HepG2 (cell line): ENCODE results near the gene SYNE1. TPM values are rescaled to one million over a fixed set of nuclear protein-coding genes. Genes with fewer than 3 reads are reported as not detected.

ENCODE experiments used
- ATRX ChIP-seq: sonication (generic); formaldehyde crosslinking; IDR thresholded peaks from 2 replicates; pipeline ENCODE4 v1.4.0; 2020; ENCODE audit warnings: missing genetic modification reagents, borderline replicate concordance
- MED13 ChIP-seq: sonication (generic); formaldehyde crosslinking; IDR thresholded peaks from 2 replicates; pipeline ENCODE4 v1.5.0; 2020; ENCODE audit warnings: missing genetic modification reagents
- POLR2A ChIP-seq, 2 experiments: IDR thresholded peaks; 2 replicates each; pipeline ENCODE4 v1.6.1; 2011; ENCODE audit warnings: low read depth in 2 of 2, low read length in 2 of 2, mild to moderate bottlenecking in 1 of 2, moderate library complexity in 1 of 2; ENCODE audit not compliant: insufficient read depth in 1 of 2
- REPIN1 ChIP-seq: sonication (generic); formaldehyde crosslinking; IDR thresholded peaks from 2 replicates; pipeline ENCODE4 v1.8.0; 2022; ENCODE audit warnings: missing genetic modification reagents, low read depth, mild to moderate bottlenecking, borderline replicate concordance
- TCF12 ChIP-seq, 2 experiments: fragments of 450-650 bp in 1 of 2; sonication (generic) in 1 of 2; formaldehyde crosslinking in 1 of 2; IDR thresholded peaks; 2 replicates each; pipeline versions ENCODE4 v1.6.1 to v1.8.0; 2017 to 2022; ENCODE audit warnings: antibody characterized with exemption in 1 of 2, mild to moderate bottlenecking in 1 of 2, missing genetic modification reagents in 1 of 2, moderate library complexity in 1 of 2
- ZNF10 ChIP-seq: sonication (generic); formaldehyde crosslinking; IDR thresholded peaks from 2 replicates; pipeline ENCODE4 v1.4.0; 2020; ENCODE audit warnings: mild to moderate bottlenecking, low read depth, missing genetic modification reagents, borderline replicate concordance
- ZNF230 ChIP-seq: sonication (generic); formaldehyde crosslinking; IDR thresholded peaks from 2 replicates; pipeline ENCODE4 v1.4.0; 2020; ENCODE audit warnings: mild to moderate bottlenecking, missing genetic modification reagents
- ZNF441 ChIP-seq: sonication (generic); formaldehyde crosslinking; IDR thresholded peaks from 2 replicates; pipeline ENCODE4 v1.7.0; 2021; ENCODE audit warnings: missing genetic modification reagents, borderline replicate concordance
- ZNF549 ChIP-seq: sonication (generic); formaldehyde crosslinking; IDR thresholded peaks from 2 replicates; pipeline ENCODE4 v1.5.0; 2020; ENCODE audit warnings: missing genetic modification reagents
- ZNF747 ChIP-seq: sonication (generic); formaldehyde crosslinking; IDR thresholded peaks from 2 replicates; pipeline ENCODE4 v1.8.1; 2023; ENCODE audit warnings: missing genetic modification reagents, mild to moderate bottlenecking, borderline replicate concordance
- ZNF766 ChIP-seq: sonication (generic); formaldehyde crosslinking; IDR thresholded peaks from 2 replicates; pipeline ENCODE4 v1.5.0; 2020; ENCODE audit warnings: missing genetic modification reagents, borderline replicate concordance
- ZNF777 ChIP-seq: sonication (generic); formaldehyde crosslinking; IDR thresholded peaks from 2 replicates; pipeline ENCODE4 v1.4.0; 2020; ENCODE audit warnings: missing genetic modification reagents
- polyA plus RNA-seq, 8 experiments: library from polyadenylated mRNA; depleted of rRNA in 3 of 8; stranded (reverse) in 7 of 8; unstranded in 1 of 8; fragments of >200 nt; fragmentation: Illumina TruSeq in 4 of 8; extraction: Trizol in 4 of 8; gene quantifications; 2 replicates each; pipeline versions ENCODE4 v1.2.1 to v1.2.3, GENCODE V29; 2011 to 2016; ENCODE audit warnings: low read depth in 4 of 8, missing spikeins in 1 of 8, mixed read lengths in 1 of 8; ENCODE audit not compliant: insufficient read depth in 1 of 8
- total RNA-seq, 5 experiments: library from RNA; depleted of rRNA; stranded (reverse); fragments of >200 nt; fragmentation: Illumina TruSeq; extraction: Trizol; gene quantifications; 2 replicates each; pipeline ENCODE4 v1.2.3, GENCODE V29; 2016; ENCODE audit warnings: low read depth in 1 of 5
- TF ChIP-seq, protein P1 (sequence below): sonication (generic); formaldehyde crosslinking; IDR thresholded peaks from 2 replicates; pipeline ENCODE4 v1.8.0; 2022; ENCODE audit warnings: mild to moderate bottlenecking, missing genetic modification reagents; ENCODE audit not compliant: insufficient replicate concordance
- TF ChIP-seq, protein P2 (sequence below): sonication (generic); formaldehyde crosslinking; conservative IDR thresholded peaks from 2 replicates; pipeline ENCODE4 v1.4.0; 2020; ENCODE audit warnings: missing genetic modification reagents
- TF ChIP-seq, protein P3 (sequence below): fragments of 450-650 bp; IDR thresholded peaks from 2 replicates; pipeline ENCODE4 v1.6.1; 2017

Gene SYNE1
- total and polyA plus RNA-seq, 2 of the 13 experiments (the other 11 are each of a cell fraction or from before 2014, with no cell fraction given): 5.5 to 15.9 TPM

DNA sequence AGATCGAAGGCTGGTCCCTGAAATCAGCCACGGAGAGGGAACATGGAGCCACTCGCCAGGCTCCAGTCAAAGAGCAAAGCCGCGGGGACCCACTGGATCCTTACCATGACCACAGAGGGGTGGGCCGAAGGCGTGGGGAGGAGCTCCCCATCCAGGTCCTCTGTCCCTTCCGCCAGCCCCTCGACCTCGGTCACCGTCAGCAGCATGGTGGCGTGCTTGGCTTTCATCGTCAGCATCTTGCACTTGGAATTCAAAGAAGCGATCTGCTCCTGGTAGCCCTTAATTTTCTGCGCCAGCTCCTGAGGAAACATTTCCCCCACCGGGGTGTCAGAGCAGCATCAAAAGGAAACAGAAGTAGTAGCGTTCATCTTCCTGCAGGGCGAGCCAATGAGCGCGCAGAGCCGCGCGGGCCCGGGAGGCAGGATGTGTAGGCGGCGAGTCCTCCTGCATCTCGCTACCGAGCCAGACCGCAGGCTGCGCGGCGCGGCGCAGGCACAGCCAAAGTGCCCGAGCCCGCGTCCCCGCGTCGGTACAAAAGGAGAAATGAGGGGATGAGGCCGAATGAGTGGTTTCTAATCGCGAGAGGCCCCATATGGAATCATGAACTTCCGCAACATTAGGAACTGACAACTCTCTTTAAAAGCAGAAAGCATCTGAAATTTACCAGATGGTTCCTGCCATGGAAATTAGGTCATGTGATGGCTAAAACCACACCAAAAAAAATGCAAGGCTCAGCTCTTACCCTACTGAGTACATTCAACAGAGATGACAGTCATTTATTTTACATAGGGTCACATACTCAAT is 335.2 kb downstream of the SYNE1 start (continued):
- TF ChIP-seq, protein P1, sequence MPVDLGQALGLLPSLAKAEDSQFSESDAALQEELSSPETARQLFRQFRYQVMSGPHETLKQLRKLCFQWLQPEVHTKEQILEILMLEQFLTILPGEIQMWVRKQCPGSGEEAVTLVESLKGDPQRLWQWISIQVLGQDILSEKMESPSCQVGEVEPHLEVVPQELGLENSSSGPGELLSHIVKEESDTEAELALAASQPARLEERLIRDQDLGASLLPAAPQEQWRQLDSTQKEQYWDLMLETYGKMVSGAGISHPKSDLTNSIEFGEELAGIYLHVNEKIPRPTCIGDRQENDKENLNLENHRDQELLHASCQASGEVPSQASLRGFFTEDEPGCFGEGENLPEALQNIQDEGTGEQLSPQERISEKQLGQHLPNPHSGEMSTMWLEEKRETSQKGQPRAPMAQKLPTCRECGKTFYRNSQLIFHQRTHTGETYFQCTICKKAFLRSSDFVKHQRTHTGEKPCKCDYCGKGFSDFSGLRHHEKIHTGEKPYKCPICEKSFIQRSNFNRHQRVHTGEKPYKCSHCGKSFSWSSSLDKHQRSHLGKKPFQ: no peak
- no peak for TF ChIP-seq ZNF441 (CRISPR knock-in tag)
- TF ChIP-seq, protein P2, sequence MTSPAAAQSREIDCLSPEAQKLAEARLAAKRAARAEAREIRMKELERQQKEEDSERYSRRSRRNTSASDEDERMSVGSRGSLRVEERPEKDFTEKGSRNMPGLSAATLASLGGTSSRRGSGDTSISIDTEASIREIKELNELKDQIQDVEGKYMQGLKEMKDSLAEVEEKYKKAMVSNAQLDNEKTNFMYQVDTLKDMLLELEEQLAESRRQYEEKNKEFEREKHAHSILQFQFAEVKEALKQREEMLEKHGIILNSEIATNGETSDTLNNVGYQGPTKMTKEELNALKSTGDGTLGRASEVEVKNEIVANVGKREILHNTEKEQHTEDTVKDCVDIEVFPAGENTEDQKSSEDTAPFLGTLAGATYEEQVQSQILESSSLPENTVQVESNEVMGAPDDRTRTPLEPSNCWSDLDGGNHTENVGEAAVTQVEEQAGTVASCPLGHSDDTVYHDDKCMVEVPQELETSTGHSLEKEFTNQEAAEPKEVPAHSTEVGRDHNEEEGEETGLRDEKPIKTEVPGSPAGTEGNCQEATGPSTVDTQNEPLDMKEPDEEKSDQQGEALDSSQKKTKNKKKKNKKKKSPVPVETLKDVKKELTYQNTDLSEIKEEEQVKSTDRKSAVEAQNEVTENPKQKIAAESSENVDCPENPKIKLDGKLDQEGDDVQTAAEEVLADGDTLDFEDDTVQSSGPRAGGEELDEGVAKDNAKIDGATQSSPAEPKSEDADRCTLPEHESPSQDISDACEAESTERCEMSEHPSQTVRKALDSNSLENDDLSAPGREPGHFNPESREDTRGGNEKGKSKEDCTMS: no peak
- TF ChIP-seq ZNF10: no peak
- TF ChIP-seq ZNF549: no peak
- TF ChIP-seq TCF12 (IDR thresholded peaks at IDR 0.05): no peak
- 0 out of 2 replicates have a peak, but pooled peaks have one; percentile 26 for TF ChIP-seq TCF12 (CRISPR knock-in tag; IDR thresholded peaks at IDR 0.05)
- TF ChIP-seq REPIN1: 0 out of 2 replicates have a peak, but pooled peaks have one; percentile 61
- no peak for TF ChIP-seq ATRX (CRISPR knock-in tag)
- TF ChIP-seq, protein P3, sequence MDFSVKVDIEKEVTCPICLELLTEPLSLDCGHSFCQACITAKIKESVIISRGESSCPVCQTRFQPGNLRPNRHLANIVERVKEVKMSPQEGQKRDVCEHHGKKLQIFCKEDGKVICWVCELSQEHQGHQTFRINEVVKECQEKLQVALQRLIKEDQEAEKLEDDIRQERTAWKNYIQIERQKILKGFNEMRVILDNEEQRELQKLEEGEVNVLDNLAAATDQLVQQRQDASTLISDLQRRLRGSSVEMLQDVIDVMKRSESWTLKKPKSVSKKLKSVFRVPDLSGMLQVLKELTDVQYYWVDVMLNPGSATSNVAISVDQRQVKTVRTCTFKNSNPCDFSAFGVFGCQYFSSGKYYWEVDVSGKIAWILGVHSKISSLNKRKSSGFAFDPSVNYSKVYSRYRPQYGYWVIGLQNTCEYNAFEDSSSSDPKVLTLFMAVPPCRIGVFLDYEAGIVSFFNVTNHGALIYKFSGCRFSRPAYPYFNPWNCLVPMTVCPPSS: no peak
- TF ChIP-seq ZNF766 (CRISPR knock-in tag): no peak; the same call in 1 of the 2 replicates
- peak; percentile 41 to 71 for TF ChIP-seq POLR2A (IDR thresholded peaks at IDR 0.05; ENCODE audit: insufficient read depth in 1 of 2, low read depth in 2 of 2, low read length in 2 of 2)
- TF ChIP-seq ZNF777 (CRISPR knock-in tag): no peak; the same call in 1 of the 2 replicates
- peak; percentile 98 for TF ChIP-seq ZNF230 (CRISPR knock-in tag)
- no peak; the same call in 1 of the 2 replicates for TF ChIP-seq ZNF747 (CRISPR knock-in tag)
- TF ChIP-seq MED13: 0 out of 2 replicates have a peak, but pooled peaks have one; percentile 26
